Ureter (tissue), 1 donor: ENCODE data around the gene TFE3. TPM values are rescaled to one million over a fixed set of nuclear protein-coding genes. Genes with fewer than 3 reads are reported as not detected.
A peak's percentile ranks its signal among the peaks of the same experiment; 100 is the strongest.

ENCODE experiments used
- DNase-seq: peaks from one replicate; pipeline ENCODE4 v3.0.0-alpha.2; 2020; ENCODE audit warnings: low spot score
- total RNA-seq: library from RNA; stranded (reverse); gene quantifications from one replicate; pipeline ENCODE4 v1.2.4, GENCODE V29; 2023
- donor health status: DM: yes; HTN: yes; CAD: no.

Gene TFE3, protein sequence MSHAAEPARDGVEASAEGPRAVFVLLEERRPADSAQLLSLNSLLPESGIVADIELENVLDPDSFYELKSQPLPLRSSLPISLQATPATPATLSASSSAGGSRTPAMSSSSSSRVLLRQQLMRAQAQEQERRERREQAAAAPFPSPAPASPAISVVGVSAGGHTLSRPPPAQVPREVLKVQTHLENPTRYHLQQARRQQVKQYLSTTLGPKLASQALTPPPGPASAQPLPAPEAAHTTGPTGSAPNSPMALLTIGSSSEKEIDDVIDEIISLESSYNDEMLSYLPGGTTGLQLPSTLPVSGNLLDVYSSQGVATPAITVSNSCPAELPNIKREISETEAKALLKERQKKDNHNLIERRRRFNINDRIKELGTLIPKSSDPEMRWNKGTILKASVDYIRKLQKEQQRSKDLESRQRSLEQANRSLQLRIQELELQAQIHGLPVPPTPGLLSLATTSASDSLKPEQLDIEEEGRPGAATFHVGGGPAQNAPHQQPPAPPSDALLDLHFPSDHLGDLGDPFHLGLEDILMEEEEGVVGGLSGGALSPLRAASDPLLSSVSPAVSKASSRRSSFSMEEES
- total RNA-seq, result 45.2 TPM

DNA sequence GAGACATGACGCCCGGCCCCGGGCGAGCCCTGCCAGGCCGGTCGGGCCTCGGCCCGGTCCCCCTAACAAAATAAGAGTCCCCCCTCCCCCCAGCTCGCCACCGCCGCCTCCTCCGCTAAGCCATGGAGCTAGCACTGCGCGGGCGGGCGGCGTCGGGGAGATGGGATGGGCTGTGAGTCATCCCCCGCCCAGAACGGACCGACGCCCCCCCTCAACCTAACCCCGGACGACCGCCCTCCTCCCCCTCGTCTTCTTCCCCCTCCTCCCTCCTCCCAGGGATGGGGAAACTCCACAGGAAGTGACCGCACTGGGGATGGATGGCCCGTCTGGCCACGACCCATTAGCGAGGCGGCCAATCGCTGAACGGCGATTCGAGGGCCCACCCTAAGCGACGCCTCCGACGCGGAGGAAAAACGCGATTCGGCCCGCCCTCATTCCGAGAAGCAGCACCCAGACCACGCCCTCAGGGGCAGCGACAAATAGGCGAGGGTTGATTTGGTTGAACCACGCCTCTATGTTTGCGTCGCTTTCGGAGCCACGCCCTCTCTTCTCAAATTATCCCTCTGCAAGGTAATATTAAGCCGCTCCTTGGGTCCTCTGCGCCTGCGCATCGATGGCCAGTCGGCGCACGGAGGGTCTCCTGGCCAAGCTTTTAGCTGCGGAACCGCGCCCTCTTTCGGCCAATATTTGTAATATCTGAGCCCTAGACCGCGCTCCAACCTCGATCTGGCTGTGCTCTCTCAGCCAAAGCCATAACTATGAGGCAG lies at the start of gene TFE3:
Gene TFE3 (minus strand): TSS at position 138 of the 767 bp plus-strand sequence. CDS start 131 bp downstream, at position 7.
- DNase-seq, result peak; percentile 98

DNA sequence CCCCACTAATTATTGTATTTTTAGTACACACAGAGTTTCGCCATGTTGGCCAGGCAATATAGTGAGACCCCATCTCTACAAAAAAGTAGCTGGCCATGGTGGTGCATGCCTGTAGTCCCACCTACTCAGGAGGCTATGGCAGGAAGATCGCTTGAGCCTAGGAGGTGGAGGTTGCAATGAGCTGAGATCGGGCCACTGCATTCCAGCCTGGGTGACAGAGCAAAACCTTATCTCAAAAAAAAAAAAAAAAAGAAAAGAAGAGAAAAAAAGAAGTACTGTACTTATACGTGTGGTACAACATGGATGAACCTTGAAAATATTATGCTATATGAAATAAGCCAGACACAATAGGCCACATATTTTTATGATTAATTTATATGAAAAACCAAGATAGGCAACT lies 46.4 kb upstream of the TFE3 start:
- DNase-seq, result no peak

DNA sequence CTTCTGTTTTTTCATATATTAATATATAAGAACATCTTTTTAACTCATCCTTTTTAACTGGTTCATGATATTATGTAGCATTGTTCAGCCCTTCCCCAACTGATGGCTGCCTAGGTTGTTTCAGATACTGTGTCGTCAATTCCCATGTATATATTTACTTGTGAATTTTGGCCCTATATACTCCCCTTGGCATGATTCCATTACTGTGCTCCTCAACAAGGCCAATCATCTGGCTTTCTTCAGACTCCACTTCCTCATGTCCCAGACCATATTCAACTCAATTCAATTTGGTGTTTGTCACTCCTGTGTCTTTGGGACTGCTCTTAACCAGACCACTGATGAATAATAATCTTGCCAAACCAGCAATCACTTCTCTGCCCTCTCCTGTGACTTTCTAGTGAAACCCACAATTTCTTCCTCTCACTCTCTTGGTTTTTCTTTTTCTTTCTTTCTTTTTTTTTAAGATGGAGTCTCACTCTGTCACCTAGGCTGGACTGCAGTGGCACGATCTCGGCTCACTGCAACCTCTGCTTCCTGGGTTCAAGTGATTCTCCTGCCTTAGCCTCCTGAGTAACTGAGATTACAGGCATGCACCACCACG lies 39.2 kb upstream of the TFE3 start:
- no peak for DNase-seq

DNA sequence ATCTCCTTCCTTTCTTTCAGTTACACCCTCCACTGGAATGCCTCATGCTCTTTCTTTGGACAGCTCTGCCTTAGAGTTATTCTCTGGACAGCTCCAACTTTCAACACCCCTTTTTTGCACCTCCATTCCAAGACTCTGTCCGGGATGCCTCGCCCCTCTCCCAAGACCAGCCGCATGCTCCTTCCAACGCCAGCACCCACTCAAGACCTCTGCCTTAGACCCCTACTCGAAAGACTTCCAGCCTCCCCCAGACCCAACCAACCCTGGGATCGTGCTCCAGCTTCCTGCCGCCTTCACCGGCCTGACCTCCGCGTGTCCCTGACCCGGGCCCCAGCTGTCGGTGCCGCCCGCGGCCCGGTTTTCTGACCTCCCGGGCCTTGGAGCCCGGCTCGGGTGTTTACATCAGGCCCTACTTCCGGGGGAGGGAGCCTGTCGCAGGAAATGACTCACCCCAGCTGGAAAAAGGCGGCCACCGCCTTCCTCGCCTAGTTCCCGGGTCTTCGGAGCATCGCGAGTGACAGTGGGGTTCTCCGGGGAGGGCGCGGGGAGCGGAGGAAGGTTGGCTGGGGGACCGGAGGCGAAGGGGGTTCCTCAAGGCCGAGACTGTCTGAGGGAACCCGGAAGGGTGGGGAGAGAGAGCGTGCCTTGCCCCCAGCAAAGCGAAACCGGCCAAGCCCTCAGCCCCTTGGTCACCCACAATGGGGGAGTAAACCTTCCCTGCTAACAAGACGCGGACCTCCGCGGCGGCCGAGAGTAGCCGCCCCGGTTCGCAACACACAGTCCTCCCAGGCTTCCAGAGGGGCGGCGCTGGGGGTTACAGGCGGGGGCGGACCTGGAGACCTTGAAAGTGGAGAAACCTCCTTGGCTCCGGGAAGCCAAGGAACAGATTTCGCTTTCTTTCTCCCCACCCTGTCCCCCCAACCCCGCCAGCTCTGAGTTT lies 36.6 kb upstream of the TFE3 start, which contains the start of gene WDR45:
Gene WDR45 (minus strand): TSS at position 399 of the 940 bp plus-strand sequence. CDS start 1,792 bp downstream, outside the sequence.
- DNase-seq, result peak; percentile 79

DNA sequence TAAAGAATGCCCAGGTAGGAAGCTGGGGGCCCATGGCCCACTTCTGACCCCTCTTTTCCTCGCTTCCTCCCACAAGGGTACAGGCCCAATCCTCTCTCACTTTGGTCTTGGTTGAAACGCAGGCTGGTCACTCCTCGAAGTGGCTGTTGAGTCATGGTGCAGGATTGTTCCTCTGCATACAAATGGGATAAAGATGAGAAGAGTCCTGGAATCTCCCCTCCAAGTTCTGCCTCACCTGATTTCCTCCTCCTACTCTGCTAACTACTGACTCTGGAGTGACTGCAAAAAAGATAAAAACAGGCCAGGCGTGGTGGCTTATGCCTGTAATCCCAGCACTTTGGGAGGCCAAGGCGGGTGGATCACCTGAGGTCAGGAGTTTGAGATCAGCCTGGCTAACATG lies 34.8 kb upstream of the TFE3 start:
- no peak for DNase-seq

DNA sequence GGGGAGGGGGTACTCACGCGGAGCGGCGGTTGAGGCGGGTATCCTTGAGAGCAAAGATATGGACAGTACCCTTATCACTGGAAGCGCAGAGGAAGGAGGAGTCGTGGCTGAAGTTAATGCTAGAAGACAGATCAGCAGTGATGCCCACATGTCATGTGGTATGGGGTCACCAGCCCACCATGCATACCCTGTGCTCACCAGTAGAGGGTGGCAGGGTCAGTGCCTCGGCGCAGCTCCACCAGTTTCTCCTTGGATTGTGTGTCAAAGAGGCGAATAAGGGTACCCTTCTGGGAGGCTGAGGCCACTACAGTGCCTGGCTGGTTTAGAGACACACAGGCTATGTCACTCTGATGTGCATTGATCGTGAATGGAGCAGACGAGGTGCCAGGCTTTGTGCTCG lies 32.2 kb upstream of the TFE3 start:
- DNase-seq, result no peak

DNA sequence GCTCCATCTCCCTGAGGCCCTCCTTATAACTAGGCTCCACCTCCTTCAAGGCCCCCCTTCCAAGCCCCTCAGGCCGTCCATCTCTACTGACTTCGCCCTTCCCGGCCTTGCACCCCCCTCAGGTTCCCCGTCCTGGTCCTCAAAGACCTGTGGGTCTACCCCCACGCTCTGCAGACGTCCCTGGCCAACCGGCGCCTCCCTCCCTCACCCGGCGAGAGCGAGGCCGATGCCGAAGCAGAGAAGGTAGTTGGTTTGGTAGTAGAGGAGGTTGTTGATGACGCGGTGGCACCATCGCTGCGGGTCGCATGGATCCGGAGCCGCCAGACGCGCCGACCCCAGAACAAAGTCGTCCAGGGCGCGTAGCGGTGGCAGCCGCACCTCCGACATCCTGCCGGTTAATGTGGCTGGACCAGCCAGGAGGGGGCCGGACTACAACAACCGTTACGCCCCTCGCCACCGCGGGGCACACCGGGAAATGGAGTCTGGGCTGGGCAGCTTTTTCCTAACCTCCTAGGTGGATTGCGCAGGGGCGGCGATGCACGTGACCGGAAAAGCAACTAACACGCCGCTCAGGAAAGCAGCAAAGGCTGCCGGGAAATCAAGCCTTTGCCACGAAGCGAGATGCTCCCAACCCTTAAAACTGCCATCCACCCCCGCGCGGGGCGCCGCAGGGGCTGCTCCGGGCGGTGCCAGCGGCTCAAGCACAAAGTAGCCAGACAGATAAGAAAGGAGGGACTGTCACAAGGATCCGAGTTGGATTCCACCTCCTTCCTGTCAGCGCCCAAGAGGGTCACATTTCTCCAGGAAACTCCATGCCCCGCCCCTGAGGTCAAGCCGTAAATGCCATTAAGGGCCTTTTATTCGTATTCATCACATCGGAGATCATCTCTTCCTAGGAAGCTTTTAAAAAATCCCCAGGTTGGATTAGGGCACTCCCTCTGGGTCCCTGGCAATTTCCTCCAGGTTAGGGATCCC lies 30.7 kb upstream of the TFE3 start, which contains the start of gene PRAF2:
Gene PRAF2 (minus strand): TSS at position 402 of the 975 bp plus-strand sequence. CDS start 15 bp downstream, at position 387.
- DNase-seq, result peak; percentile 93

DNA sequence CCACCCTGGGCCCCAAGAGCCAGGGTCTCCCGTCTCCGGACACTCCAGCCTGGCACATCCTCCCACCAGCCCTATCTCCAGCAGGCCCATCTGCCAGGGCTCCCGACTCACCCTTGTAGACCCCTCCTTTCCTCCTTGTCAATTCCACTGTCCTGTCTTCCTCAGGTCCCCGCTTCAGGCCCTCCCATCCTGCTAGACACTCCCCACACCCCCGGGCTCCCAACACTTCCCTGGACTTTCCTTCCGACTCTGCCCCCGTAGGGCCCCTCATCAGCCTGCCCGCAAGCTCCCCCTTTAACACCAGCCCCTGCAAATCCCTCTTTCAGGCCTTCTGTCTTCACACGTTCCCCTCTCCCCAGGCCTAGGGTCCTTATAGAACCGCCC lies 29.5 kb upstream of the TFE3 start:
- DNase-seq, result no peak

DNA sequence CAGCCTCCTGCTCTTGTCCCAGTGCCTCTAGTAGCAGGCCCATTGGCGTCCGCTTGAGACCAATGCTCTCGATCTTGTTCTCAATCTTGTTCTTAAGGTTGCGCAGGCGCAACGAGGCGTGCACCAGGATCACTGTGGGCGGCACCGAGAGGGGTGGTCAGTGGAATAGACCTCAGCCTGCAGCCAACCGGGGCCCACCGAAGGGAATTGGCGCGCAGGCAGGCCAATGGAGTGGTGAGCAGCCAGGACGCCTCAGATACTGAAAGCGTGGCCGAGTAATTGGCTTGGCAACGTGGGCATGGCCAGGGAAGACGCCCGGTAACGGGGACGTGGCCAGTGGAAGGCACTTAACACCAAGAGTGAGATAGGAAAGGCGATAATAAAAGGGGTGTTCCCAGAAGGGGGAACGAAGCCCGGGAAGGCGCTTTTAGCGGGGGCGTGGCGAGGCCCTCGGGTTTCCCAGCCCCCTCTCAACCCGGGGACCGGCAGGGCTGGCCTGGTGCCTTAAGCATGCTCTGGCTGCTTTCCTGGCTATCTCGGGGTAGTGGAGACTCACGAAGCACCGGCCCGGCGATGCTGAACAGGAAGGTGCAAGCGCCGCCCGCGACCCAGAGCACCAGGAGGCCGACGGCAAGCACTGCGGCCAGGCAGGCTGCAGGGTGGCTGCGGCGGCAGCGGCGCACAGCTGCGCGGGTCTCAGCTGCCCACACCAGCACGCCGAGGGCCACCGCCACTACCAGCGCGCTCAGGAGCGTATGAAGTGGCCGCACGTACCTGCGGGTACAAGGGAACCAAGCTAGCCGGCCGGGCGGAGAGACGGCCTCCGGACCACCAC lies 28.9 kb upstream of the TFE3 start:
- DNase-seq, result peak; percentile 86

DNA sequence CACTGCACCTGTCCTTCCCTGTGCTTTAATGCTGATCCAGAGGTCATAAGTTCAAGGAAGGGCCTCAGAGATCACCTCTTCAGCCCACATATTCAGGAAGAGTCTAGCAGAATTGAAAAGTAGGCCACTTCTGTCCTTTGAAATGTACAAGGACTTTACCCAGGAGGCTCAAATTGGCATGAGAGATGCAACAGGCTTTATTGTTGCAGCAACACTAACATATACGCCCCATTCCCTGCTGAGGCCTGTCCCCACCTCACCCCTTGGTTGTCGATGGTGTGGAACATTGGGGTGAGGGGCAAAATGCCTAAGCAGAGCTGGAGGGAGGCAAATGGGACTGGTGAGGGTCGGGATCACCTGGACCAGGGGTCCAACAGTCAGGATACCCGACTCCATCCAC lies 27.8 kb upstream of the TFE3 start:
- DNase-seq, result no peak

DNA sequence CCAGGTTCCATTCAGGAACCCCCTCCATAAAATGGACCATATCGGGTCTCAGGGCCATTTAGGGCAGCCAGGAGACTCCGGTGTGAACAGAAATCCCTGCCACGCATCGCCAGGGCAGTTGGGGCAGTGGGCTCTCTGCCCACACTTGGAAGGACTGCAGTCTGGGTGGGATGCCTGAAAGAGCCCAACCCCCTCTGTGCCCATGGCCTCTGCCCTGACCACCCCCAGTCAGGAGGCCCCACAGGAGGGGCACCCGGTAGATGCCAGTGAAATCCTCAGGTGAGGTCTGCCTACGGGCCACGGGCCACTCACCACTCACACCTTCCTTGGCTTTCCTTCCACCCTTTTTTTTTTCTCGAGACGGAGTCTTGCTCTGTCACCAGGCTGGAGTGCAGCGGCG lies 25.9 kb upstream of the TFE3 start:
- no peak for DNase-seq

DNA sequence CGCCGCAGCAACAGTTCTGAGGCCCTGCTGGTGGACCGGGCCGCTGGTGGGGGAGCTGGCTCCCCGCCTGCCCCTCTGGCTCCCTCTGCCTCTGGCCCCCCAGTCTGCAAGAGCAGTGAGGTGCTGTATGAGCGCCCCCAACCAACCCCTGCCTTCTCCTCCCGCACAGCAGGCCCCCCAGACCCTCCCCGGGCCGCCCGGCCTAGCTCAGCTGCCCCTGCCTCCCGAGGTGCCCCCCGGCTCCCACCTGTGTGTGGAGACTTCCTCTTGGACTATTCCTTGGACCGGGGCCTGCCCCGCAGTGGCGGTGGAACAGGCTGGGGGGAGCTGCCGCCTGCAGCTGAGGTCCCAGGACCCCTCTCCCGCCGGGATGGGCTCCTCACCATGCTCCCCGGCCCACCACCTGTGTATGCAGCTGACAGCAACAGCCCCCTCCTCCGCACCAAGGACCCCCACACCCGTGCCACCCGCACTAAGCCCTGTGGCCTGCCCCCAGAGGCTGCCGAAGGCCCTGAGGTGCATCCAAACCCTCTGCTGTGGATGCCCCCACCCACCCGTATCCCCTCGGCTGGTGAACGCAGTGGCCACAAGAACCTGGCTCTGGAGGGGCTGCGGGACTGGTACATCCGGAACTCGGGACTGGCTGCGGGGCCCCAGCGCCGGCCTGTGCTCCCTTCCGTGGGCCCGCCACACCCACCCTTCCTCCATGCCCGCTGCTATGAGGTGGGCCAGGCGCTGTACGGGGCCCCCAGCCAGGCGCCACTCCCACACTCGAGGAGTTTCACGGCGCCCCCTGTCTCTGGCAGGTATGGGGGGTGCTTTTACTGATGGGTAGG lies 24.3 kb upstream of the TFE3 start:
- DNase-seq, result no peak

DNA sequence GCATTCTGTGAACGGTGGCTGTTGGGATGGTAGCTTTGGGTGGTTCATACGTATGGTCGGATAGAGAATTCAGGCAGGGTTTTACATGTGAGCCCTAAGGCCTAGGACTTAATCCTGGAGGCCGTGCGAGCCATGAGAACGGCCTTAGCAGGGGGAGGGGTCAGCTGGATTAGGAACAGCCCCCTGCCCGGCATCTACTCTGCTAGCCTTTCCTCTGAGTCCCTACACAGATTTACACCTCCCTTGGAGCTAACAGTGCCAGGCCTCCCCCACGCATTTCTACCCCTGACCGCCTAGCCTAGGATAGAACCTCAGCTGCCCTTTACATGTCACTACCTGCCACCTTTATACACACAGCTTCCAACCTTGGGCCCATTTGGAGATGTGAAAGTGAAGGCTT lies 23.5 kb upstream of the TFE3 start:
- DNase-seq, result no peak

DNA sequence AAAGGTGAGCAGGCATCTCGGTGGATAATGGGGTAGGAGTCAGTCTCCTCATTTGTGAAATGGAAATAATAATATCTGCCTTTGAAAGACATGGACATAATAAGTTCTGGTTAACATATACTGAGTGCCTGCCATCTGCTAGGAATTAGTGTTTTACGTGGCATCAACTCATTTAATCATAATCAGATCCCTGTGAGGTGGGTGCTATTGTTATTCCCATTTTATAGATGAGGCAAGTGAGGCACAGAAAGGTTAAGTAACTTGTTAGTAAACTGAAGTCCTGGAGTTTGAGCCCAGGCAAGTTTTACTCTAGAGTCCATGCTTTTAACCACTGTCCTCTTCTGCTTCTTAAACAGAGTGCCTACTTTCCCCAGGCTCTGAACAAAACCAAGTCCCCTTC lies 23.1 kb upstream of the TFE3 start:
- DNase-seq, result no peak

DNA sequence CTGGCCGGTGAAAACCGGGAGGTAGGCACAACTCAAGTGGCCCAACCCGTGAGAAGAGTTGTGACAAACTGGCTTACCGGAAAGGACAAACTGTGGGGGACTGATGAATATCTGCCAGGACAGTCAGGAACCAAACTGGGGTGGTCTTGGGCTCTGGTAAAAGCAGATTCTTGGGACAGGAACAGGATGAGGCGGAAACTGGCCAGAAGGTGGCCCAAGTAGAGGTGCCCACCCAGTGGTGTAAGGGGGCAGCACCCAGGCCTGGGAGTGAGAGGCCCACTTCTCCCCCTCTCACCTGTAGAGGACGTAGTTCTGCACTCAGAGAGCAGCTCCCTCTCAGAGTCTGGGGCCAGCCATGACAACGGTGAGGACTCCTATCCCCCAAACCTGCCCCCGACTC lies 21.6 kb upstream of the TFE3 start:
- no peak for DNase-seq

DNA sequence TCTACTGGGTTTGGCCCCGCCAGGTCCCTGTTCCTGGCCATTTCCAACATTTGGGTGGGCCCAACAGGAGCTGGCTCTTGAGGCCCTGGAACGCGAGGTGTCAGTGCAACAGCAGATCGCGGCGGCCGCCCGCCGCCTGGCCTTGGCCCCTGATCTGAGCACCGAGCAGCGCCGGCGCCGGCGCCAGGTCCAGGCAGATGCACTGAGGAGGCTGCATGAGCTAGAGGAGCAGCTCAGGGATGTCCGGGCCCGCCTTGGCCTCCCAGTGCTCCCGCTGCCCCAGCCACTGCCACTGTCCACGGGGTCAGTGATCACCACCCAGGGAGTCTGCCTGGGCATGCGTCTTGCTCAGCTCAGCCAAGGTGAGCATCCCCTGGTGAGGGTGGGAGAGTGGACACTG lies 21.1 kb upstream of the TFE3 start:
- no peak for DNase-seq

DNA sequence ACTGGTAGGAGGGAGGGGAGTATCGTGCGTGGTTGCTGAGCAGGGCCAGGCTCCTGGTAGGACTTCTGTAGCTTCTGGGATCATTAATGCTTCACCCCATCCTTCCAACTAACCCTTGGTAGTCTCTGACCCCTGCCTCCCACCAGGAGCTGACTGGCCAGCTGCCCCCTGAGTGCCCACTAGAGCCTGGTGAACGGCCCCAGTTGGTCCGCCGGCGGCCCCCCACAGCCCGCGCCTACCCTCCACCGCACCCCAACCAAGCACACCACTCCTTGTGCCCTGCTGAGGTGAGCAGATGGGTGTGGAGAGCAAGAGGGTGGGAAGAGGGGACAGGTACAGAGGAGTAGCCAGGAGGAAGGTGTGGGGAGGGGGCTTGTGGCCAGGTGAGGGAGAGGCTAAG lies 20.6 kb upstream of the TFE3 start:
- no peak for DNase-seq

DNA sequence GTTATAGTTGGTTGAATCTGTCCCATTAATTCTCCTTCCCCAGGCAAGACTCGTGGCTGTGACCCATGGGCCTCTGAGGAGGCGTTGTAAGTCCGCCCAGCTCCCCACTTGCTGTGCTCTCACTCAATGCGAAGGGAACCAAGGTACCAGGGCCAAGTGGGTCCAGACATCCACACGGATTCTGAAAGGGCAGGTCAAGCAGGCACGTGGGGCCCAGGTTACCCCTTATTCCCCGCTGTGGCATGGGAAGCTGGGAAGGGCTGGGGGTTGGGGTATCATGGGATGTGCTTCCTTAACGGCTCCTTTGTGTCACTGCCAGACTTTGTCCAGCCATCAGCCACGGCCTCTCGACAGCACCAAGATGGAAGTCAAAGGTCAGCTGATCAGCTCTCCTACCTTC lies 18.8 kb upstream of the TFE3 start:
- DNase-seq, result no peak
